Stimulated activated CD4-positive, alpha-beta T cell treated with anti-CD3 and anti-CD28 coated beads, Interleukin-1b, Interleukin-23, amount 100 ng/mL, for 1 hour (primary cell): Measurements from ENCODE around the gene WDR18.

ENCODE experiments used
- DNase-seq, 2 donors: peaks; one replicate each; pipeline ENCODE4 v3.0.0-alpha.2; 2020; ENCODE audit warnings: low read depth in 2 of 2

The WDR18 gene

GRCh38 chr19:1007399-1008251 is 23.5 kb downstream of the WDR18 start:
- no peak for DNase-seq

- DNase-seq, result no peak
Observed at GRCh38 chr19:1008268-1009040, 24.3 kb downstream of the WDR18 start.

GRCh38 chr19:1009041-1009980 is 25.2 kb downstream of the WDR18 start:
- no peak for DNase-seq

- DNase-seq, result no peak
Observed at GRCh38 chr19:1009981-1010538, 25.9 kb downstream of the WDR18 start.

GRCh38 chr19:1010586-1011510 is 26.7 kb downstream of the WDR18 start:
- no peak for DNase-seq

- no peak for DNase-seq
Observed at GRCh38 chr19:1011831-1012333, 27.7 kb downstream of the WDR18 start.

- no peak for DNase-seq
Observed at GRCh38 chr19:1012334-1012733, 28.2 kb downstream of the WDR18 start.

- DNase-seq, result no peak
Observed at GRCh38 chr19:1013218-1013617, 29.1 kb downstream of the WDR18 start.

GRCh38 chr19:1014161-1015060 is 30.3 kb downstream of the WDR18 start:
- DNase-seq, result no peak

GRCh38 chr19:1015061-1015781 is 31.1 kb downstream of the WDR18 start:
- DNase-seq, result no peak

GRCh38 chr19:1015782-1016646 is 31.9 kb downstream of the WDR18 start:
- no peak for DNase-seq

- DNase-seq, result no peak
Observed at GRCh38 chr19:1016647-1017114, 32.5 kb downstream of the WDR18 start.

- no peak for DNase-seq
Observed at GRCh38 chr19:1017115-1017905, 33.2 kb downstream of the WDR18 start.

GRCh38 chr19:1017906-1018305 is 33.8 kb downstream of the WDR18 start:
- DNase-seq, result no peak

GRCh38 chr19:1018393-1018792 is 34.2 kb downstream of the WDR18 start:
- no peak for DNase-seq

- DNase-seq, result no peak
Observed at GRCh38 chr19:1018932-1019615, 34.9 kb downstream of the WDR18 start.
